Breast epithelium (tissue), 4 donors: ENCODE data around the gene EFCAB14. TPM values are rescaled to one million over a fixed set of nuclear protein-coding genes. Genes with fewer than 3 reads are reported as not detected.
"Not testable (repeated sequence)": the region's sequence is repeated elsewhere in the genome, so short reads cannot be mapped to it uniquely, and the experiment has no call there.

Experiments used
- DNase-seq, 2 donors: peaks; one replicate each; pipeline ENCODE4 v3.0.0-alpha.2; 2019; ENCODE audit warnings: low spot score in 2 of 2
- H3K27ac ChIP-seq, 2 donors: fragments of 200-600 bp; sonication (generic) in 1 of 2; one replicate each; pipeline ENCODE4 v1.5.1; 2016 to 2019; ENCODE audit warnings: mild to moderate bottlenecking in 1 of 2
- H3K27me3 ChIP-seq, 2 donors: fragments of 200-600 bp; sonication (generic) in 1 of 2; one replicate each; pipeline versions ENCODE4 v1.5.1 to v1.6.0; 2017 to 2019; ENCODE audit warnings: control low read depth in 1 of 2, mild to moderate bottlenecking in 1 of 2
- H3K36me3 ChIP-seq: fragments of 200-600 bp; one replicate; pipeline ENCODE4 v1.5.1; 2019
- H3K4me1 ChIP-seq, 2 donors: fragments of 200-600 bp; sonication (generic); one replicate each; pipeline ENCODE4 v1.5.1; 2016 to 2019; ENCODE audit warnings: control low read depth in 1 of 2
- H3K4me3 ChIP-seq, 3 donors: fragments of 200-600 bp; sonication (generic); 1 replicate in 2 of 3; 2 replicates in 1 of 3; pipeline ENCODE4 v1.5.1; 2016 to 2019; ENCODE audit warnings: mild to moderate bottlenecking in 3 of 3, moderate library complexity in 2 of 3
- H3K9me3 ChIP-seq, 2 donors: fragments of 200-600 bp; sonication (generic) in 1 of 2; one replicate each; pipeline ENCODE4 v1.5.1; 2016 to 2019; ENCODE audit warnings: control low read depth in 1 of 2
- CTCF ChIP-seq, 3 donors: fragments of 450-650 bp; IDR thresholded peaks; one replicate each; pipeline ENCODE4 v1.5.1; 2016 to 2017; ENCODE audit warnings: antibody characterized with exemption in 3 of 3, mild to moderate bottlenecking in 3 of 3, moderate library complexity in 3 of 3
- POLR2A ChIP-seq: fragments of 450-650 bp; IDR thresholded peaks from one replicate; pipeline ENCODE4 v1.6.1; 2016; ENCODE audit warnings: antibody characterized with exemption, mild to moderate bottlenecking, moderate library complexity
- POLR2AphosphoS5 ChIP-seq, 3 donors: sonication (generic); formaldehyde crosslinking; IDR thresholded peaks; one replicate each; pipeline ENCODE4 v1.6.1; 2017; ENCODE audit warnings: antibody characterized with exemption in 3 of 3
- intact Hi-C: fragments of 100-400 bp; cut with DNase I; formaldehyde crosslinking; loops from one replicate; pipeline ENCODE4 v1.15.1; 2023; ENCODE audit warnings: low total_unique reads
- total RNA-seq, 3 donors: library from RNA; depleted of rRNA; stranded (reverse); fragments of >200 nt; gene quantifications; one replicate each; pipeline ENCODE4 v1.1.0, GENCODE V29; 2016

EFCAB14 gene
- total RNA-seq, 3 donors from 2014 or later = 92.8 to 128 (median 106) TPM

DNA sequence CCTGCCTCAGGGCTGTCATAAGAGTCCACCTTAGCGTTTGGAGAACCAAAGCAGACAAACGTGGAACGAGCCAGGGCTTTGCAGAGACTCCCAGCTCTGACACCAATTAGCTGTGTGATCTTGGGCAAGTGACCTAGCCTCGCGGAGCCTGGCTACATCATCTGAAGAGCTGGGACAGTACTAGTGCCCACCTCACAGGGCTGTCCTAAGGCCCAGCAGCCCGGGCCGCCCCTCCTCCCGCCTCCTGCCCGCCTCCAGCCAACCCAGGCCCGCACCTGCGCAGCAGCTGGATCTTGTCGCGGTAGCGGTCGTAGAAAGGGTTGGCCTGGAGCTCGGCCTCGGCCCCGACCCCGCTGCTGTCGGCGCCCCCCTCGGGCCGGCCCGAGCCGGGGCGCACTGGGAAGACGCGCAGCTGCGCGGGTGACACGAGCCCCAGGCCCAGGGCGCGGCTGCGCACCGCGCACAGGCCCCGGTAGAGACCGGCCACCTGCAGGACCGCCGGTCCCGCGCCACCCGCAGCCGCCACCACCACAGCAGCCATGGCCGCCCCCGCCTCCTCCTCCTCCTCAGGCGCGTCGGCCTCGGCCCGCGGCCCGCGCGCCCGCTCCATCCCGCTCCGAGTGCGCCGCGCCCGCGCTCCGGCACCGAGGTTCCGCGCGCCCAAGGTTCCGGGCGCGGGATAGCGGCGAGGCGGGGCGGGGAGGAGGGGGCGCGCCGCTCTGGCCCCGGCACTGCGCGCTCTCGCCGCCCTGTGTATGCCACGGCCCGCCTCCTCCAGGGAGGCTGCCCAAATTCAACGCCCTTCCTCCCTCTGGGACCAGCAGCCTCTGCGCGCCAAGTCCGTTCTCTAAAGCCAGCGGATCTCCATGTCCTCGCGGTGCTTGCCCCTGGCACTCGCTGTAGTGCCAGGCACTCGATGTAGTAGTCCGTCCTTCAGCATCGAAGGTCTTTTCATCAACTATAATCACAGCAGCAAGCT, 50.8 kb downstream of the EFCAB14 start, which contains the start of gene ATPAF1:
Gene ATPAF1 (minus strand): TSS at position 583 of the 979 bp plus-strand sequence. CDS start 42 bp downstream, at position 541.
- H3K9me3 ChIP-seq = no peaks in the 10 kb centered on the region
- peak within 1 kb of the TSS; percentile 73 to 96 (median 91) for H3K4me3 ChIP-seq
- peak; percentile 24 to 57 for DNase-seq
- H3K27me3 ChIP-seq = no peaks in the 10 kb centered on the region
- H3K4me1 ChIP-seq = peaks cover 0 to 11% of the 10 kb centered on the region in 2 donors
- H3K27ac ChIP-seq = peak within 1 kb of the TSS; percentile 66 to 82
- intact Hi-C loops = no loop called here
- no peak for TF ChIP-seq CTCF (IDR thresholded peaks at IDR 0.05)
- peak in 1 of 3 donors; percentile 27 for TF ChIP-seq POLR2AphosphoS5 (IDR thresholded peaks at IDR 0.05)
- H3K36me3 ChIP-seq = peaks cover 4% of the 10 kb centered on the region

GRCh38 chr1:46665983-46666382, 52.9 kb downstream of the EFCAB14 start:
- Histone ChIP-seq H3K27ac (no peak overlapping the region), H3K27me3 (no peaks in the 10 kb centered on the region), H3K36me3 (peaks cover 4% of the 10 kb centered on the region), H3K9me3 (no peaks in the 10 kb centered on the region), H3K4me3 (no peak overlapping the region), H3K4me1 (peaks cover 0 to 11% of the 10 kb centered on the region in 2 donors)
- intact Hi-C loops = no loop called here
- DNase-seq = no peak
- TF ChIP-seq CTCF (IDR thresholded peaks at IDR 0.05) = no peak
- no peak for TF ChIP-seq POLR2A
- no peak for TF ChIP-seq POLR2AphosphoS5 (IDR thresholded peaks at IDR 0.05)

DNA sequence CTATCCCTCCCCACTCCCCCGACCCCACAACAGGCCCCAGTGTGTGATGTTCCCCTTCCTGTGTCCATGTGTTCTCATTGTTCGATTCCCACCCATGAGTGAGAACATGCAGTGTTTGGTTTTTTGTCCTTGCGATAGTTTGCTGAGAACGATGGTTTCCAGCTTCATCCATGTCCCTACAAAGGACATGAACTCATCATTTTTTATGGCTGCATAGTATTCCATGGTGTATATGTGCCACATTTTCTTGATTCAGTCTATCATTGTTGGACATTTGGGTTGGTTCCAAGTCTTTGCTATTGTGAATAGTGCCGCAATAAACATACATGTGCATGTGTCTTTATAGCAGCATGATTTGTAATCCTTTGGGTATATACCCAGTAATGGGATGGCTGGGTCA, 56.0 kb downstream of the EFCAB14 start:
- H3K27me3 ChIP-seq, DNase-seq, intact Hi-C loops, H3K9me3 ChIP-seq, H3K27ac ChIP-seq, H3K4me3 ChIP-seq, H3K36me3 ChIP-seq: not testable (repeated sequence)
- H3K4me1 ChIP-seq = peaks cover 0 to 11% of the 10 kb centered on the region in 2 donors

GRCh38 chr1:46660116-46660515, 58.8 kb downstream of the EFCAB14 start:
- H3K4me1 ChIP-seq, H3K27me3 ChIP-seq, H3K36me3 ChIP-seq, H3K4me3 ChIP-seq, DNase-seq, H3K9me3 ChIP-seq, H3K27ac ChIP-seq, intact Hi-C loops: not testable (repeated sequence)

GRCh38 chr1:46659307-46659870, 59.5 kb downstream of the EFCAB14 start:
- no peak for TF ChIP-seq POLR2AphosphoS5 (IDR thresholded peaks at IDR 0.05)
- TF ChIP-seq CTCF (IDR thresholded peaks at IDR 0.05) = no peak
- no peak for TF ChIP-seq POLR2A
- H3K9me3 ChIP-seq = no peaks in the 10 kb centered on the region
- H3K27ac ChIP-seq = no peak overlapping the region
- no peaks in the 10 kb centered on the region for H3K4me1 ChIP-seq
- no peak for DNase-seq
- peaks cover 4% of the 10 kb centered on the region for H3K36me3 ChIP-seq
- intact Hi-C loops = no loop called here
- no peak overlapping the region for H3K4me3 ChIP-seq
- H3K27me3 ChIP-seq = no peaks in the 10 kb centered on the region

GRCh38 chr1:46657775-46658174, 61.1 kb downstream of the EFCAB14 start:
- Histone ChIP-seq H3K4me1 (no peaks in the 10 kb centered on the region), H3K36me3 (no peaks in the 10 kb centered on the region), H3K27me3 (no peaks in the 10 kb centered on the region), H3K9me3 (no peaks in the 10 kb centered on the region), H3K4me3 (no peak overlapping the region), H3K27ac (no peak overlapping the region)
- DNase-seq = no peak
- TF ChIP-seq CTCF (IDR thresholded peaks at IDR 0.05) = no peak
- TF ChIP-seq POLR2AphosphoS5 (IDR thresholded peaks at IDR 0.05) = no peak
- TF ChIP-seq POLR2A = no peak
- intact Hi-C loops = no loop called here
